ENCODE measurements around the gene TOX2.
A peak's percentile ranks its signal among the peaks of the same experiment; 100 is the strongest.
"Not testable (repeated sequence)": the region's sequence is repeated elsewhere in the genome, so short reads cannot be mapped to it uniquely, and the experiment has no call there.

Gene TOX2

DNA sequence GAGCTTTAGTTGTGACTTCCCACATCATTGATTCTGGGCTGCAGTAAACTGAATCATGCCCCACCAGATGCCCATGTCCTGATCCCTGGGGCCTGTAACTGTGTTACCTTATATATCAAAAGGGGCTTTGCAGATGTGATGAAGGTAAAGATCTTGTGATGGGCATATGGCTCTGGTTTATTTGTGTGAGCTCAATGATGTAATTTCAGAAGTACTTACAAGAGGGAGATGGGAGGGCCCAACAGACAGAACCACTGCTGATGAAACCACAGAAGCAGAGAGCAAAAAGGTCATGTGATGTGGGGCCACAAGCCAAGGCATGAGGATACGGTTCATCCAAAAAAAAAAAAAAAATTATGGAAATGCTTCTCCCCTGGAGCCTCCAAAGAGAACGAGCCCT lies 118.7 kb downstream of the TOX2 start:
- DNase-seq (ENCODE audit: low read depth) = no peak

DNA sequence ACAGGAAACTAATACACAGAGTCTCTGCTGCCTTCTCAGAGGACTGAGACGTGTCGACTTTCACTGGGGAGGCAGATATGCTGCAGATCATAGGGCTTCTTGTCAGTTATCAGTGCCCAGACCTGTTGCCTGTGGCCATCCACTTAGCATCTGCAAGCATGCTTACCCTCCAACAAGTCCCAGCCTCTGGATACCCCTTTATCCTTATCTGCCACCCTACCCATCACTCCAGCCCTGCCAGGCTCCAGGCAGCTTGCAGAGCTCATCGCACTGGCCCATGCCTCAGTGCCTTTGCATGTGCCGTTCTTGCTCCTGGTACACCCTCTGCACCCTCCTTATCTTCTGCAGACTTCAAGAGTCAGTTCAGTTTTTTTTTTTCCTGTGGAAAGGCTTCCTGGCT lies 119.2 kb downstream of the TOX2 start:
- DNase-seq (ENCODE audit: low read depth) = no peak

DNA sequence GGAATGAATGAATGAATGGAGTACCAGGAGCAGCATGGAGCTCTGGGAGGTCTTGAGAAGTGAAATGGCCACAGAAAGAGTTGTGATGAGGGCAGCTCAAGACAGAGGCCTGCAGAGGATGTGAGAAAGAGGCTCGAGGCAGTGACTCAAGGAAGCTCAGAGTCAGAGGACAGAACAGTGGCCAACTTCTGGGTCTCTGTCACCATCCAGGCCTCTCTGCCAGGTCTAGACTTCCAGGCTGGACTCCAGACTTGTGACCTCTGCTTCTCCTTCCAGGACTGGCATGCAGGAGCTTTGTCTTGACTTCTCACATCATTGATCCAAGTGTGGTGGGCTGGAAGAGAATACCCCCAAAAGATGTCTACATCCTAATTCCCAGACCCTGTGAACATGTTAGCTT lies 119.8 kb downstream of the TOX2 start:
- DNase-seq (ENCODE audit: low read depth) = no peak

DNA sequence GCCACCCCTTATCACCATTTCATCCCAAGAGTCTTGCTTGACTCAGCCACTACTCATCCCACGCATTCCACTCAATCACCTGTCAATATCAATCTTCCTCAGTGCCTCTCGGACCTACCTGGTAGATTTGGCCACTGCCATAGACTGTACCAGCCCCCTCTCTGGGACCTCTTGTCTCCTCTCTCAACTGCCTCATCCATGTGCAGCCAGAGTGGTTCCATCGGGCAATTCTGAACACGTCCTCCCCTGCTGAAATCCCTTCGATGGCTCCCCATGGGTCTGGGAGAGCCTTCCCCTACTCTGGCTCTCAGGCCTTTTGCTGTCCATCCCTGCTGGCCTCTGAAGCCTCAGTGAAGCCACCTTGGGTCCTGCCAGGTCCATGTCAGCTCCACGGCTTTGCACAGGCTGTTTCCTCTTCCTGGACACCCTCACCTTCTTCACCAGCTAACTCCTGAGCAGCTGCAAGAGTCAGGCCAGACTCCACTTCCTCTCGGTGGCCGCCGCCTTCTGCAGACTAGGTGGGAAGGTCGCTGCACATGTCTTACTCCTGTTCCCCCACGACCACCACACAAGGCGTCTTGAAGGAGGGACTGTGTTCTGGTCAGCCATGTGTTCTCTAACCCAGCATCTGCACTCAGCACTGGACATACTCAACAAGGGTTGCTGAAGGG lies 120.4 kb downstream of the TOX2 start:
- DNase-seq (ENCODE audit: low read depth) = no peak

DNA sequence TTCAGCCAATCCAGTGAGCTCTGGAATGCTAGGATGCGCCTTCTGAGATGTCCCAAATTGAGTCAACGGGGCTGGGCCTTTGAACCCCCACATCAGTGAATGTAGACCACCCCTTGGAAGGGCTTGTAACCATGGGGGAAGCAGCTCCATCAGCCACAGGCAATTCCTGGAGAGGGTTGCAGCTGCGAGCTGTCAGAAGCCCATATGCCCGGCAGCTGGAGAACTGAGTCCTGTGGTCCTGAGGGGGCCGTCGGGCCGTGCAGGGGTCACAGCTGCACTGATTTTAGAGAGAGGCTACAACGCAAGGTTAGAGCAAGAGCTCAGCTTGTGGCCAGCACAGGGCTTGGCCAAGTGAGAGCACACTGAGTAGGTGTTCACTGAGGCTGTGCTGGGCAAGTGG lies 121.3 kb downstream of the TOX2 start:
- DNase-seq (ENCODE audit: low read depth) = no peak

DNA sequence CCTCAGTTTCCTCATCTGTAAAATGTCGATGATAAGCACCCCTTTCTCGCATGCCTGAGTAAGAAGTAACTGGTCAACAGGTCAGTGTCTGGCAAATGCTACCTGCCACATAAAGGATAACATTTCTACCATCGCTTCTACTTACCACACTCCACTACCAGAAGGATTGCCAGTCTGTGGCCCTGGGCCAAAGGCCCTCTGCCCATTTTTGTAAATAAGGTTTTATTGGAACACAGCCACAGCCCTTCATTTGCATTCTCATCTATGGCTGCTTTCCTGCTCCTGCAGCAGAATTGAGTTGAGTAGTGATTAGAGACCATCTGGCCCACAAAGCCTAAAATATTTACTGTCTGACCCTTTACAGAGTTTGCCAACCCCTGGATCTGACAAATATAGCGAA lies 121.8 kb downstream of the TOX2 start:
- no peak for DNase-seq (ENCODE audit: low read depth)

DNA sequence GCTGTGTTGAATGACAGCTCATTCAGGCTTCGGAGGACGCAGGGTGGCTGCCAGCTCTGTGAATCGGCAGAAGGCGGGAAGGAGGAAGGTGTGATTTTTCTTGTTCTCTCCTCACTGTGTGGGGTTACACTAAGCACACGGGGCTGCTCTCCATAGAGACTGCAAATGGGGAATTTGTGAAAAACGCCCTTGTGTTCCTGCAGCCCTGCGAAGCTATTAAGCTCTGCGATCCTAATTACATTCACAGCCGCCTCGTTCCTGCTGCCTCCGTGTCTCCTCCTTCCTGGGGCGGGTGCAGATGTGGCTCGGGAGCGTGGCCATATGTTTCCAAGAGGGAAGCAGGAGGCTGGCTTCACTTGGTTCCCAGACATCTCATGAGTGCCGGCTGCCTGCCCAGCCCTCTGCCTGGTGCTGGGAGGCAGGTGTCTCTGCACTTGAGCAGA lies 124.0 kb downstream of the TOX2 start:
- no peak for DNase-seq (ENCODE audit: low read depth)

DNA sequence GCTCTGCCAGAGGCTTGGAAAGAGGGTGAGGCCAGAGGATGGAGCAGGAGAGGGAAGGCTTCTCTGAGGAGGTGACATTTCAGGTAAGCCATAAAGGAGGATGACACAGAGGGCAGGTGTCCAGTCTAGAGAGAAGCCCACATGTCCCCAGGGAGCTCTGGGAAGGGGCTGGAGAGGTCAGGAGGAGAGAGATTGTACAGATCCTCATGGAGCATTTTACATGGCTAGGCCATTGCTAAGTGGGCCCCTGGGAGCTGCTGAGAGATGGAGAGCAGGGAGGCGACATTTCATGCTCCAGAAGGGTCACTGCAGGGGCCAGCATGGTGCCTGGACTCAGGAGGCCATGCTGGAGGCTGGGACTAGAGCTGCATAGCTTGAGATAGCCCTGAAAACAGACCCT lies 124.5 kb downstream of the TOX2 start:
- DNase-seq (ENCODE audit: low read depth) = no peak

DNA sequence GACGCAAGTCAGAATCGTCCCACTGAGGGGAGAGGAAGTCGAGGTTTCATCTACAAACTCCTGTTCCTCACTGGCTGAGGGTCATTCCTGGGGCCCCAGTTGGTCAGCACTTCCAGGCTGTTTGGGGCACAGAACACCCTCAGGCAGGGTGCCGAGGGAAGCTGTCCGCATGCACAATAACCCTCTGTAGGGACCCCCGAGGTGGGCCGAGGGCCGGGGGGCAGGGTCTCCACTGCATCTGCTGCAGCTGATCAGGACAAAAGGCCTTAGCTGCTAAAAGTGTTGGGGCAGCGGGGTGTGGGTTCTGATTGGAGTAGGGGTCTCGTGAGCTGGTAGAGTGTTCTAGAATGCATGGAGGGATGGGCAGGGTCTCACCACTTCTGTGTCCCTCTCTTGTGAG lies 125.1 kb downstream of the TOX2 start:
- no peak for DNase-seq (ENCODE audit: low read depth)

DNA sequence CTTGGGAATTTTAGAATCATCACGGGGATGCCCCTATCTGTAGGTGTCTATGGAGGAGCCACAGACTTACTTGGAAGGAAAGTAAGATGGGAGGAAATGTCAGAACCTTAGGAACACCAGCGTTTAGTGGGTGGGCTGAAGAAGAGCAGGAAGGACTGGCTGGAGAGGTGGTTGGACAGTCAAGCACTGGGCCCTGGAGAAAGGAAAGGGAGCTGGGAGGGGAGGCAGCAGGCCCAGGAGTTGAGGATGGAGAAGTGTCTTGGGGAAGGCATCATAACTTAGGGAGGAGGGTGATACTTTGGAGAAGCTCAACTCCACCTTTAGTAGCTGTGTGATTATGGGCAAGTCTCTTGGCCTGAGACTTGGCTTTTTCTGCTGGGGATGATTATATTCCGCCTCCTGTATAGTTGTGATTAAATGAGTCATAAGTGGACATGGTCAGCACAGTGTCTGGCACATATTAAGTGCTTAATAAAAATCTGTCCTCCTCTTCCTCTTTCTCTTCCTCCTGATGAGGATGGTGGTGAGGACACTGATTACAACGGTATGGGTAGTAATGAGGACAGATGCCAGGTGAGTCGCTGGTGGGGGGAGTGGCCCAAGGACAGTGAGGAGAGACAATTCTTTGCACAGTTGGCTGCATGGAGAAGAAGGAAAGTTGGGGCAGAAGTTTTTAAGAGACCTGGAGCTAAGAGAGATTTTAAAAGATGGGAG lies 125.7 kb downstream of the TOX2 start:
- DNase-seq (ENCODE audit: low read depth) = no peak

DNA sequence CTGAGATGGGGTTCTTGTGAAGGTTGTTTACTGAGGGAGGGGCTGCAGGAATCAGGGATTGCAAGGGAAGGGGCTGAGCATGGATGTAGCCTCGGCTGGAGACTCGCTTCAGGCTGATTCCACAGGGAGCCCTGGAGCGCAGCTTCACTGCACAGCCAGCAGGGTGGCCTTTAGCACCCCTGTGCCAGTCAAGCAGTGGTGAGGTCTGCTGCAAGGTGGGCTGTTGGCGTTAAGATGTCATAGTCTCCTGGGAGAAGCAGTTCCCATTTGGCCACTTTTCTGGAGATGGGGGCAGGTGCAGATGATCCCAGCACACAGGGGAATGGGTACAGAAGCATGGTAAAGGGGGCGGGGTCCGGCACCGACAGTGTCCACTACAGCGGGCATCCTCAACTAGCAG lies 126.3 kb downstream of the TOX2 start:
- no peak for DNase-seq (ENCODE audit: low read depth)

DNA sequence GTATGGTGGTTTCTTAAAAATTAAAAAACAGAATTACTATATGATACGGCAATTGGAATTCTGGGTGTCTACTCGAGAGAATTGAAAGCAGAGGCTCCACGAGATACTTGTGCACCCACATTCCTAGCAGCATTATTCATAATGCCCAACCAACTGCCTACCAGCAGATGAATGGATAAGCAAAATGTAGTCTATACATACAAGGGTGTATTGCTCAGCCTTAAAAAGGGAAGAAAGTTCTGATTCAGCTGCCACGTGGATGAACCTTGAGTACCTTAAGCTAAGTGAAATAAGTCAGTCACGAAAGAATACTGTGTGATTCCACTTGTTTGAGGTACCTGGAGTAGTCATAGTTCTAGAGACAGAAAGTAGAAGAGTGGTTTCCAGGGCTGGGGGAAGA lies 130.1 kb downstream of the TOX2 start:
- not testable (repeated sequence) for DNase-seq (ENCODE audit: low read depth)

DNA sequence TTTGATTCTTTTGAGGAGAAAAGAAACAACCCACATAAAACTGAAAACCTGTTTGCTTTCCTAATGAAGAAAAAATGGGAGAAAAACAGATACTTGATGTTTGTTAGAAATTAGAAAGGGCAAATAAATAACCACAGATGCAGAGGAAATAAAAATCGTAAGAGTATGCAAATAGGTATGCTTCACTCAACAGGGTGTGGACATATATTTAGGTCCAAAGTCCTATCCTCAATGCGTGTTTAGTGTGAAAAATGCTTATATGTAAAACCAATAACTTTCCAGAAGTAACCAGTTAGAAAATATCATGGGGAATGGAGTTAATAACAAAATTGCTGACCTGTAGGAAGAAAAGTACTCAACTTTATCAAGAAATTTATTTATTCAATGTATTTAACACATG lies 135.7 kb downstream of the TOX2 start:
- no peak for DNase-seq (ENCODE audit: low read depth)

DNA sequence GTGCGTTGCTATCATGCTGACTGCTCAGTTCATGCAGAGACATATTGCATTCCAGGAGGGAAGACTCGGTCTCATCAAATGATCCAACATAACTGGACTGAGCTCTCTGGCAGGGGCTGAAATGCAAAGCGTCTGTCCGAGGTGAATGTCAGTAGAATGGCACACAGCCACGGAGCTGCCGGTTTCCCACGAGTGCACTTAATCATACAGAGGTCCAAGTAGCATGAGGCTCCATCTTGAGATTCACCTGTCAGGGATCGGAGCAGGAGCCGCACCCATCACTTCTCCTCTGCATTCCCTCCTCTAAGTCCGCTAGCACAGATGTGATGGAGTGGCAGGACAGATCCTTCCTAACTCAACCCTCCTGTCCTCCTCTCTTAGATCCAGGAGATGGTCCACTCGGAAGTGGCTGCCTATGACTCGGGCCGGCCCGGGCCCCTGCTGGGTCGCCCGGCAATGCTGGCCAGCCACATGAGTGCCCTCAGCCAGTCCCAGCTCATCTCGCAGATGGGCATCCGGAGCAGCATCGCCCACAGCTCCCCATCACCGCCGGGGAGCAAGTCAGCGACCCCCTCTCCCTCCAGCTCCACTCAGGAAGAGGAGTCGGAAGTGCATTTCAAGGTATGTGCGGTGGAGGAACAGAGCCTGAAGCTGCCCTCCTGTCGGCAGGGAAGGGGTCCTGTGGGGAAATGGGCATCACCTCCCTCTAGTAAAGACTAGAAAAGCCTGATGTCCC lies 136.4 kb downstream of the TOX2 start:
- no peak for DNase-seq (ENCODE audit: low read depth)

DNA sequence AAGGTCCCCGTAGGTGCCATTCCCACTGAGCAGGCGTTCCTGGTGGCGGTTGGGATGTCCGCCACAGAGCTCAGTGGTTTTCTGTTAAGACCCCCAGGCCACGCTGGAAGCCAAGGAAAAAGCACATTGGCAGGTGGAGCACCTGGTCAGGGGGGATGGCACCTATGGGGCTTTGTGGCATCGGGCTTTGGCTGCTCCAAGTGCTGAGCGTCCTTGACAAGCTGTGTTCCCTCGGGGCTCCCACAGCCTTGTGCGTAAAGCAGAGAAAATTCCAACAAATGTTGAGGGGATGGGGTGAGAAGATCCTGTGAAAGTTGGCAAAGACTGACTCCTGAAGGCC lies 137.0 kb downstream of the TOX2 start:
- no peak for DNase-seq (ENCODE audit: low read depth)

DNA sequence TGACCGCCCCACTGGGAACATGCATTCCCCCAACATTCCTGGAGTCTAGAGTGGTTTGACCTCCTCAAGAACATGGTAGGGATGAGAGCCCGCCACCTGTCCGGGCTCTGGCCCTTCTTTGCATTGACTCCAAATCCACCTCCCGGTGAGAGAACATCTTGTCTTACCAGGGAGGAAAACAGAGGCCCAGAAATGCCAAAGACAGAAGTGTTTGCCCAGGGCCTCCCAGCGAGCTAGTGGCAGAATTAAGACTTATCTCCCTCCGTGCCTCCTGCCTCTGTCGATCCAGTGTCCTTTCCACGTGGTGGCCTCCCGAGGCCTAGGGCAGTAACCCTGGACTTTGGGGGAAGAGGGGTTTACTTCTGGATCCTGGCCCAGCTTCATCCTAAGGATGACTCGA lies 137.5 kb downstream of the TOX2 start:
- DNase-seq (ENCODE audit: low read depth) = no peak

DNA sequence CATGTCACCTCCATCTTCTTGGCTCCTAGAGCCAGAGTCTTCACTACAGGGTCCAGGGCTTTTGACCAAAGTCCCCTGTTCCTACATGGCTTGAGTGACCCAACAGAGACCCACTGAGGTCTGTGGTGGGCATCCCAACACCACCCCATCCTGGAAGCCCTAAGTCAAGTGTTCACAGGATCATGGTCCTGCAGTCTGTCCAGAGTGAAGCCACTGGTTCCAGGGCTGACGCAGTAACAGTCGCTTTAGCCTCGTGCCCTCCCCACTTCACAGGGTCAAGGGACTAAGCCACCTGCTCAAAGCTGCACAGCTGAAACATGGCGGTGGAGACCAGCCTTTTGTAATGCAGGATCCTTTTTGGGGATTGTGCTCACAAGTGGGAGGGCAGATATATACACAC lies 138.4 kb downstream of the TOX2 start:
- DNase-seq (ENCODE audit: low read depth) = no peak

DNA sequence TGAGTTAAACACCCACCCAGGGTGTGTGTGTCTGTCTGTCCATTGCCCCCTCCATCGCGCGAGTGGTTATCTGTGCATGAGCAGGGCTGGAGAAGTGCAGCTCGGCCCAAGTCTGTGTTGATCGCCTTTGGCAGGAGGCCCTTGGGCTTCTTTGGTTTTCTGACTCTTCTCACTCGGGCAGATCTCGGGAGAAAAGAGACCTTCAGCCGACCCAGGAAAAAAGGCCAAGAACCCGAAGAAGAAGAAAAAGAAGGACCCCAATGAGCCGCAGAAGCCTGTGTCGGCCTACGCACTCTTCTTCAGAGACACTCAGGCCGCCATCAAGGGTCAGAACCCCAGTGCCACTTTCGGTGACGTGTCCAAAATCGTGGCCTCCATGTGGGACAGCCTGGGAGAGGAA lies 139.5 kb downstream of the TOX2 start:
- no peak for DNase-seq (ENCODE audit: low read depth)

DNA sequence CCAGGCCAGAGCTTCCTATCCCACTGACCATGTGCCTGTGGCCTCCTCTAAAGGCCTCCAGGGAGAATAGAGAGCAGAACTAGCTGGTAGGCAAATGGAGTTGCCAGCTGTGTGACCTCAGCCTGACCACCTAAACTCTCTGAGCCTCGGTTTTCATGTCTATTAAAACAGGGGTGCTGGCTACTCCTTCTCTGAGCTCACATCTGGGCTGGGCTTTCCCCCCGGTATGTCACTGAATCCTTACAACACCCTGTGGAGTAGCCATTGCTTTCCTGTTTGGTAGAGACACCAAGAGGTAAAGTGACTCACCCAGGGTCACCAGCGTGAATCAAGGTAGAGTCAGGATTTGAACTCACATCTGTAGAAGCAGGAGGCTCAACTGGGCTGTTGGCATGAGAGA lies 140.2 kb downstream of the TOX2 start:
- DNase-seq (ENCODE audit: low read depth) = no peak

DNA sequence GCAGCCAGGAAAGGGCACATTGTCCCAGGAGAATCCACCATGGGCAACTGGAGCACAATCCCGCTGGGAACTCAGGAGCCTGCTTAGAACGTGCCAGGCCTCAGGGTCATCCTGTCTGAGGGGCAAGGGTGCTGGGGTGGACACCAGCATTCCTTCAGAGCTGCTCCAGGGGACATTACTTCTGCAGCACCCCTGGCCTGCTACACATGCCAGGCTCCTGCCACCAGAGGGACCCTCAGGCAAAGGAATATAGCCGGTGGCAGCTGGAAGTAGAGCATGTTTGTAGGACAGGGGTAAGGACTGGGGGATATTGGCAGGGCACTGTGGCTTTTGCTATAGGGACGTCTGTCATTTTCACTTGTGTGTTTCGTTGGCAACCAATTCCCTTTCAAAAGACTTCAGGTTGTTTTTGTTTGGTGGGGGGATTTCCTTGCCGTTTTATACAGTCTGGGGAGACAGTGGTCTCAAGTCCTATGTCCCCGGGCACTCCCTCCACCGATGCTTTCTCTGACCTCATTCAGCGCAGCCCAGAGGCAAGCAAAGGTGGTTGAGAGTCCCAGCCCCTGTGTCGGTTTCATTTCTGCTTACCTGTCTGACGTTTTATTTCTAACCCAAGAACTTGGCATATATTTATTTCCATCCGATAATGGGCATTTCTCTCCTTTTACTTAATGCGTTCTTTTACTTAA lies 141.5 kb downstream of the TOX2 start:
- DNase-seq (ENCODE audit: low read depth) = peak; percentile 48

DNA sequence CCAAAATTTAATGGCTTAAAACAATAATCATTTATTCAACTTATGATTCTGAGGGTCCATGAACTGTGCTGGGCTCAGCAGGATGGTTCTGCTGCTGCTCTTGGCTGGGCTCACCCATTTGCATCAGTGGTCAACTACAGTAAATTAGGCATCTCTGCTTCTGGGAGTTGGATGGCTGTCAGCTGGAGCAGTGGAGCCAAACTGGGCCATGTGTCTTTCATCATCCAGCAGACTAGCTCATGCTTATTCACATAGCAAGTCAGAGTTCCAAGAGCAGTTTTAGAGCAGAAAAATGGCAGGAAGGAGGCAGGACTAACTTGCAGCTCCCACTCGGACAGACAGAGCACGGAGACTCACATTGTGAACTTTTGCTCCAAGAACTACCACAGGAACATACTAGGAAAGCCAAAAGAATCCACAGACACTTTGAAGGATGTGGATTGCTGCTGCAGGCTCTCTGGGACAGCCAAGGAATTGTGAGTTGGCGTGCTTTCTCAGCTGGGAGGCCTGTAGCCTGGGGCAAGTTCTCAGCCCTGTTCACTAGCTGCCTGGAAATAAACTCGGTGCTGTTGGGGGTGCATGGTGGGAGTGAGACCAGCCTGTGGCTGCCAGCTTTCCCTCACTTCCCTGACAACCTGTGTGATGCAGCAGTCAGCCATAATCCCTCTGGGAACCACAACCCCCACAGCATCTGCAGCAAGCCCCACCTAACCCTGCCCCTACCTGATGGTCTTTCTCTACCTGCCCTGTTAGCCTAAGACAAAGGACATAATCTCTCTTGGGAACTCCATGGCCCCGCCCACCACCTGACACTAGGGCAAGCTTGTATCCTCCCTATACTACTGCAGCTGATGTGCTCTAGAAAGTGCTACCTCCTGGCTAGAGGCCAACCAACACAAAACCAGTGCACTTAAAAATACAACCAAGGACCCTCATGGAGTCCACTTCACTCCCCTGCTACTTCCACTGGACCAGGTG lies 143.3 kb downstream of the TOX2 start:
- no peak for DNase-seq (ENCODE audit: low read depth)

All from stimulated activated CD4-positive, alpha-beta T cell treated with anti-CD3 and anti-CD28 coated beads, Interleukin-2, amount 100 ng/mL, for 4 hours (primary cell).